A549 (cell line): ENCODE data around the gene NDUFB10.

Source experiments
- CTCF ChIP-seq: fragments of >200 bp; sonication (Bioruptor Twin); formaldehyde crosslinking; IDR thresholded peaks from 3 replicates; pipeline ENCODE4 v1.5.1; 2016
- FOSL2 ChIP-seq, 2 experiments: fragments of 450-650 bp in 1 of 2; fragments of >200 bp in 1 of 2; sonication (Bioruptor Twin) in 1 of 2; formaldehyde crosslinking; IDR thresholded peaks; 2 replicates each; pipeline versions ENCODE4 v1.5.0 to v1.6.1; 2016 to 2020; ENCODE audit warnings: mild to moderate bottlenecking in 1 of 2, moderate library complexity in 1 of 2
- MAFK ChIP-seq: fragments of 450-650 bp; IDR thresholded peaks from 2 replicates; pipeline ENCODE4 v1.6.1; 2014; ENCODE audit not compliant: partially characterized antibody
- MAX ChIP-seq: IDR thresholded peaks from 2 replicates; pipeline ENCODE4 v1.6.1; 2012
- MYC ChIP-seq: IDR thresholded peaks from 2 replicates; pipeline ENCODE4 v1.6.1; 2012; ENCODE audit warnings: mild to moderate bottlenecking, inconsistent platforms, low read length, improper control_type of control experiment, borderline replicate concordance
- POLR2A ChIP-seq: IDR thresholded peaks from 2 replicates; pipeline ENCODE4 v1.6.1; 2012; ENCODE audit warnings: mild to moderate bottlenecking, low read length
- REST ChIP-seq: fragments of 200-600 bp; sonication (generic); IDR thresholded peaks from 2 replicates; pipeline ENCODE4 v1.6.1; 2016; ENCODE audit warnings: antibody characterized with exemption, mild to moderate bottlenecking, moderate library complexity
- TFCP2L1 ChIP-seq: fragments of 250-450 bp; sonication (Bioruptor Pico); IDR thresholded peaks from 2 replicates; pipeline ENCODE4 v1.5.0; 2021; ENCODE audit warnings: mild to moderate bottlenecking

- TF ChIP-seq MAX = no peak
- no peak for TF ChIP-seq MYC
- TF ChIP-seq MAFK = no peak
- no peak for TF ChIP-seq POLR2A
- no peak for TF ChIP-seq FOSL2 (IDR thresholded peaks at IDR 0.05)
- no peak for TF ChIP-seq FOSL2 (CRISPR knock-in tag; IDR thresholded peaks at IDR 0.05)
- no peak for TF ChIP-seq REST
- no peak for TF ChIP-seq TFCP2L1 (CRISPR knock-in tag)
- no peak for TF ChIP-seq CTCF
Measured at GRCh38 chr16:1997494-1998359, 38.4 kb downstream of the NDUFB10 start.
